GM12864 (cell line): ENCODE results near the gene ABCC12.

Experiments used
- DNase-seq: peaks from one replicate; pipeline ENCODE4 v3.0.0-alpha.2; 2011; ENCODE audit warnings: low read depth
- H3K4me3 ChIP-seq: 2 replicates; pipeline ENCODE4 v1.5.1; 2011; ENCODE audit warnings: mild to moderate bottlenecking, low read depth, low read length, control low read depth
- TF ChIP-seq, protein P1 (sequence below): IDR thresholded peaks from 2 replicates; pipeline ENCODE4 v1.5.1; 2011; ENCODE audit warnings: low read depth, mild to moderate bottlenecking, moderate library complexity, low read length, control low read depth, inconsistent platforms; ENCODE audit errors: missing control alignments

Gene ABCC12

DNA sequence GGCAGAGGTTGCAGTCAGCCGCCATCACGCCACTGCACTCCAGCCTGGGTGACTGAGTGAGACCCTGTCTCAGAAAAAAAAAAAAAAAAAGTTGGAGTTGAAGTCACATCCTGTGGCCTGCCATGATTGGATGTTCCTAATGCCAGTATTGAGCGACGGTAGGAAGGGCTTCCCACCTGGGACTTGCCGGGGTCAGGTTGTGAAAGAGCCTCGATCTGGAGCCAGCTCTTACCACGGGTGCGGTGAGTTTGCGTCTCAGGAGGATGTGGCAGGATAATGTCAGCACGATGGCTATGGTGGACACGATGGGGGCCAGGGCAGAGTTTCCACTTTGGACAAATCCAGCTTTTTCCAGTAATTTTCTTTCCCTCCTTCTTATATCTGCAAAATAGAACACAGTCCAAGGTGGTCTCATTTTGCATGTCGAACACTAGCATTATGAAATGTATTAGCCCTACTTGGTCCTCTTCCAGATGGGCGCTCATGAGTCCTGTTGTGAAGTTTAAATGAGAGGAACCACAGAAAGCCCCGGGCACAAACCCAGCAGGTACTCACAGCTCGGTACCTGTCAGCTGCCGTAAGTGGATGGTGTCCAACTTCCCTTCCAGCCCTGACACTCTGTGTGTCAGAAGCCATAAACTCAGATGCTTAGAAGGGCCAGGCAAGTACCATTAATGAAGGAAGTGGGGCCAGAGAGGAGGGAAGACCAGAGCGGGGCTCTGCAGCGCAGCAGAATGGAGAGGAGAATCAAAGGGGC is 22.2 kb downstream of the ABCC12 start:
- DNase-seq, result no peak
- no peak overlapping the region for H3K4me3 ChIP-seq
- TF ChIP-seq, protein P1, sequence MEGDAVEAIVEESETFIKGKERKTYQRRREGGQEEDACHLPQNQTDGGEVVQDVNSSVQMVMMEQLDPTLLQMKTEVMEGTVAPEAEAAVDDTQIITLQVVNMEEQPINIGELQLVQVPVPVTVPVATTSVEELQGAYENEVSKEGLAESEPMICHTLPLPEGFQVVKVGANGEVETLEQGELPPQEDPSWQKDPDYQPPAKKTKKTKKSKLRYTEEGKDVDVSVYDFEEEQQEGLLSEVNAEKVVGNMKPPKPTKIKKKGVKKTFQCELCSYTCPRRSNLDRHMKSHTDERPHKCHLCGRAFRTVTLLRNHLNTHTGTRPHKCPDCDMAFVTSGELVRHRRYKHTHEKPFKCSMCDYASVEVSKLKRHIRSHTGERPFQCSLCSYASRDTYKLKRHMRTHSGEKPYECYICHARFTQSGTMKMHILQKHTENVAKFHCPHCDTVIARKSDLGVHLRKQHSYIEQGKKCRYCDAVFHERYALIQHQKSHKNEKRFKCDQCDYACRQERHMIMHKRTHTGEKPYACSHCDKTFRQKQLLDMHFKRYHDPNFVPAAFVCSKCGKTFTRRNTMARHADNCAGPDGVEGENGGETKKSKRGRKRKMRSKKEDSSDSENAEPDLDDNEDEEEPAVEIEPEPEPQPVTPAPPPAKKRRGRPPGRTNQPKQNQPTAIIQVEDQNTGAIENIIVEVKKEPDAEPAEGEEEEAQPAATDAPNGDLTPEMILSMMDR, result no peak

DNA sequence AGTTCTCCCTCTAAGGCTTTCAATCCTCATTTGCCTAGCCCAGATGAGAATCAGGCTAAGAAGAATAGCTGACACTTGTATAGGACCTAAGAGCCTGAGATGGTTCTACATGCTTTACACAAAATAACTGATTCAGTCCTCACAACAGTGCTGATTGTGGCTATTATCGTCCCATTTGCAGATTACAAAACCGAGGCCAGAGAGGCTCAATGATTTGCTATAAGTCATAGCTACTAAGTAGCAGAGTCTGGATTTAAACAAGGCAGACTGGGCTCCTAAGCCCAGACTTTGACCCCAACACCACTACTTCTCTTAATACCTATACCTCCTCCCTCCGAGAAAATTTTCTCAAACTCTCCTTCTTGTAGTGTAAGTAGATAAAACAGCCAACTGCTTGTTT is 23.1 kb downstream of the ABCC12 start:
- DNase-seq, result no peak
- TF ChIP-seq, protein P1, result no peak
- no peak overlapping the region for H3K4me3 ChIP-seq

DNA sequence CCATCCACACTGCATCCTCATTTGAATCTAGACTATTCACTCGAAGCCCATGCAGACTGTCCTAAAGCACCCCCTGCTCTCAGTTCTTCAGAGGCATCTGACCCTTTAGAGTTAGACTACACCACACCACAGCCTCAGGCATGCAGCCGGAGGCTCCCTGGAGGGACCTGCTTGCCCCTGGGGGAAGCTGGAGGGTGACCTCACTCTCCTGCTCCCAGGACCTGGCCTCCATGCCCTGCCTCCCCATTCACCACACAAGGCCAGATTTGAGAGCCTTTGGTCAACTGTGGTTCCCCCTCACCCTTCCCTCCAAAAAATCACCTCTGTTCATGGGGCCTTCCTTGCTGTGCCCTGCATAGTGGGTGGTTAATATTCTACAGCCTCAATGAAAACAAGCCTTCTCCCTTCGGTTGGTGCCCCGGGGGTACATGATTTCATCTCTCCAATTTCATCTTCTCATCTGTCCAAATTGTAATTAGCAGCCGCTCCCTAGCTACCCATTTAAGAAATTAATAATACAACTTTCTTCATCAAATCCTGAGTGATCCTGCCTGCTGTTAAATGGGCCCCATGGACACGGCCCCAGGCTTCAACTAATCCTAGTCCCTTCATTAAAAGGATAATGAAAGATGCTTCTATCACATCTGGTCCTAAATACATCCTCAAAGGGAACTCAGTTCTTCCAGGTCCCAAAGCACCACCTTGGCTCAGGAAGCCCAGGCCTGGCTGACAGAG is 24.4 kb downstream of the ABCC12 start:
- TF ChIP-seq, protein P1, result no peak
- no peak for DNase-seq
- H3K4me3 ChIP-seq, result no peak overlapping the region

DNA sequence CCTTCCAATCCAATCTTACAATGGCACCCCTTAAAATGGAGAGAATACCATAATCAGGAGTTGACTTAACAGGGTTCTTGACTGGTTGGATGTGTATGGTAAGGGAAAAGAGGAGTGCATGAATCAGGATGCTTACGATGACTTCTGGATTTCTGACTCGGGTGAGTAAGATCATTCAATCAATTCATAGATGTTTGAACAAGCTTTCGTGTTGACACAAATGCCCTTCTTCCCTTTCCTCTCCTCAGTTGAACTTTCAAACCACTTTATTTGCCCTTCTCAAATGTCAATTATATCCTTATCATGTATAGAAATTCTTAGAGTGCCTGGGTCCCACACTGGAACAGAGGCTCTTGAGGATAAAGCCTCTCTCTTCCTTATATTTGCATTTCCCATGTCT is 25.9 kb downstream of the ABCC12 start:
- H3K4me3 ChIP-seq, result no peak overlapping the region
- no peak for DNase-seq
- TF ChIP-seq, protein P1, result no peak

DNA sequence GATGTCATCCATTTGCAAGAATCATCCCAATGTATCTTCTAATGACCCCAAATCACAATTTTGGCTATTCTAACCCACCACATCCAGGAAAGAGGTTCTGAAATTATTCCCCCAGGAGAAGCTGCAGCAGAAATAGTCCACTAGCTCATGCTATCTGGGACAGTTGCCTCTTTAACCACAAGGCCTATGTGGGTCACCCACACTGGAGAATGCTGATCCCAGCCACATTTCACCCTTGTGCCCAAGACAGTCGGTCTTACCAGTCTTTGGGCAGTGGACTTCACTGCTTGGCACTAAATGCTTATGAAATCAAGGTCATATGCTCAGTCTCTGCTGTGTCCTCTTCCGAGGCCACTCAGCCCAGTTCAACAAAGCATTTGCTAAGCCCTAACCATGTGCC is 27.0 kb downstream of the ABCC12 start:
- no peak for DNase-seq
- no peak overlapping the region for H3K4me3 ChIP-seq
- TF ChIP-seq, protein P1, result no peak

DNA sequence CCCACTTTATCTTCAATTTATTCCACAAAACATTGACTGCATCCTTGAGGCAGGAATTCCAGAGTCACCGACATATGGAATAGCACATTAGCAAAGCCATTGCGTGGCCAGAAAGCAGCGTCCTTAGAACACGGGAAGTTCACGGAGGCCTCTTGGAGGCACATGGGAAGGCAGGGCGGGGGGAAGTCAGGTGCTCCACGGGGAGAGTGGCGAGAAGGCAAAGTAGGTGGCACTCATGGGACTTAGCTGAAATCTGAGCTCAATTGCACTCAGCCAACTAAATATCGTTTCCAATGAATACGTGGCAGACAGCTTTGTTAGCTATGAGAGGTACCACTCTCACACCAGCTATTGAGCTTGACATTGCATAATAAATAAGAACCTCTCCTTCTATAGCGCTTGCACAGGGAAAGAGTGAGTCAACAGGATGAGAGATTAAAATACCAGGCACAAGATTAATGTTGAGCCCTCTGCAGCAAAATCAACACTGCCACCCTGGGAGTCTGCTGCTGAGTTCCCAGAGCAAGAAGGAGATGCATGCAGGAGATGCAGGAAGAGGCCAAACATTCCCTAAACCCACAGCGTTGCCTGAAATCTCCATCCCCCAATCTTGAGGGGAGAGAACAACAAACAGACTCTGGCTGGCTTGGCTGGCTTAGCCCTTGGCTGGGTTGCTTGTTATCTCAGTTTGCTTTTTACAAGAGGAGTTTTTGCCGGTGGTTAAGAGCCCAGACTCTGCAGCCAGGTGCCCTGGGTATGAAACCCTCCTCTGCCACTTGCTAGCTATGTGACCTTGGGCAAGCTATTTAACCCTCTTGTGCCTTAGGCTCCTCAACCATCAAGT is 28.8 kb downstream of the ABCC12 start:
- TF ChIP-seq, protein P1, result no peak
- DNase-seq, result no peak

More for the DNA sequence above, 28.8 kb downstream of the ABCC12 start:
- no peak overlapping the region for H3K4me3 ChIP-seq
